Measurements from ENCODE around the gene AFAP1L2.

- TF ChIP-seq NR3C1 (CRISPR knock-in tag; IDR thresholded peaks at IDR 0.05) (no peak), CTCF (IDR thresholded peaks at IDR 0.05 in 2 of 3, conservative IDR thresholded peaks at IDR 0.05 in 1 of 3; ENCODE audit: insufficient read depth in 2 of 3, low read depth in 1 of 3, low read length in 3 of 3) (no peak), GTF2A2 (tag; IDR thresholded peaks at IDR 0.05) (no peak), GTF2F1 (IDR thresholded peaks at IDR 0.05; ENCODE audit: low read depth, low read length) (no peak), HINFP (tag; conservative IDR thresholded peaks at IDR 0.05; ENCODE audit: low read depth) (no peak), SMAD4 (CRISPR knock-in tag; conservative IDR thresholded peaks at IDR 0.05) (no peak), MED1 (CRISPR knock-in tag; IDR thresholded peaks at IDR 0.05; ENCODE audit: borderline replicate concordance) (no peak)
Observed at GRCh38 chr10:114408968-114409444, 4.7 kb upstream of the AFAP1L2 start.

Data from K562 (cell line).